ENCODE data around the gene RP2. TPM values are rescaled to one million over a fixed set of nuclear protein-coding genes. Genes with fewer than 3 reads are reported as not detected.
A peak's percentile ranks its signal among the peaks of the same experiment; 100 is the strongest.

The RP2 gene
- total RNA-seq, 1 experiment from 2014 or later = 32.7 TPM

GRCh38 chrX:46814966-46815365 is 21.9 kb upstream of the RP2 start:
- no peak overlapping the region for H3K27ac Mint-ChIP-seq (ENCODE audit: unreplicated experiment)
- peaks cover 25% of the 10 kb centered on the region for H3K4me1 Mint-ChIP-seq (ENCODE audit: low read depth, unreplicated experiment)
- Histone ChIP-seq H3K4me1 (peaks cover 48% of the 10 kb centered on the region), H3K9me3 (no peaks in the 10 kb centered on the region), H3K4me3 (ENCODE audit: low read depth, low read length) (no peak overlapping the region), H3K27me3 (replicated peaks; ENCODE audit: control insufficient read depth, insufficient read depth, low read length) (no peaks in the 10 kb centered on the region), H3K36me3 (ENCODE audit: control insufficient read depth, insufficient read depth, low read length) (no peaks in the 10 kb centered on the region)
- DNase-seq = no peak
- intact Hi-C loops (cut with micrococcal nuclease; ENCODE audit: unreplicated experiment) = no loop called here
- H3K4me3 Mint-ChIP-seq (ENCODE audit: unreplicated experiment) = no peak overlapping the region
- H3K9me3 Mint-ChIP-seq (ENCODE audit: unreplicated experiment) = no peaks in the 10 kb centered on the region
- TF ChIP-seq CTCF (IDR thresholded peaks at IDR 0.05; ENCODE audit: insufficient read depth in 1 of 2, low read depth in 1 of 2, low read length in 1 of 2, severe bottlenecking in 1 of 2, unreplicated experiment in 1 of 2) = no peak
- ChIA-PET POLR2A (no interaction called here), CTCF (no interaction called here)
- H3K27me3 Mint-ChIP-seq (ENCODE audit: insufficient read depth, unreplicated experiment) = no peaks in the 10 kb centered on the region
- peaks cover 4% of the 10 kb centered on the region for H3K36me3 Mint-ChIP-seq (ENCODE audit: insufficient read depth, unreplicated experiment)
- BruUV-seq (replicated peaks) = no TSS peak

GRCh38 chrX:46819136-46819535 is 17.7 kb upstream of the RP2 start:
- peak overlapping the region; percentile 86 for H3K27ac Mint-ChIP-seq (ENCODE audit: unreplicated experiment)
- Histone ChIP-seq H3K4me1 (peaks cover 39% of the 10 kb centered on the region), H3K27me3 (replicated peaks; ENCODE audit: control insufficient read depth, insufficient read depth, low read length) (no peaks in the 10 kb centered on the region), H3K4me3 (ENCODE audit: low read depth, low read length) (no peak overlapping the region), H3K9me3 (no peaks in the 10 kb centered on the region), H3K36me3 (ENCODE audit: control insufficient read depth, insufficient read depth, low read length) (no peaks in the 10 kb centered on the region)
- intact Hi-C loops (cut with micrococcal nuclease; ENCODE audit: unreplicated experiment) = no loop called here
- TF ChIP-seq CTCF (IDR thresholded peaks at IDR 0.05; ENCODE audit: insufficient read depth in 1 of 2, low read depth in 1 of 2, low read length in 1 of 2, severe bottlenecking in 1 of 2, unreplicated experiment in 1 of 2) = no peak
- DNase-seq = peak; percentile 44 to 53
- peaks cover 30% of the 10 kb centered on the region for H3K4me1 Mint-ChIP-seq (ENCODE audit: low read depth, unreplicated experiment)
- ChIA-PET POLR2A (interaction anchor here (1.0 kb wide), 1 partner anchor 18 kb away, joined by 5 read pairs; the partner anchor contains the start of gene RP2), CTCF (no interaction called here)
- no peak overlapping the region for H3K4me3 Mint-ChIP-seq (ENCODE audit: unreplicated experiment)
- H3K36me3 Mint-ChIP-seq (ENCODE audit: insufficient read depth, unreplicated experiment) = no peaks in the 10 kb centered on the region
- H3K9me3 Mint-ChIP-seq (ENCODE audit: unreplicated experiment) = no peaks in the 10 kb centered on the region
- no TSS peak for BruUV-seq (replicated peaks)
- no peaks in the 10 kb centered on the region for H3K27me3 Mint-ChIP-seq (ENCODE audit: insufficient read depth, unreplicated experiment)

- BruUV-seq (replicated peaks) = no TSS peak
- H3K4me1 Mint-ChIP-seq (ENCODE audit: low read depth, unreplicated experiment) = peaks cover 30% of the 10 kb centered on the region
Observed at GRCh38 chrX:46820391-46821100, 16.3 kb upstream of the RP2 start.

More at GRCh38 chrX:46820391-46821100, 16.3 kb upstream of the RP2 start:
- Mint-ChIP-seq H3K27ac (ENCODE audit: unreplicated experiment) (peak overlapping the region; percentile 86), H3K9me3 (ENCODE audit: unreplicated experiment) (no peaks in the 10 kb centered on the region), H3K4me3 (ENCODE audit: unreplicated experiment) (peak overlapping the region; percentile 41), H3K36me3 (ENCODE audit: insufficient read depth, unreplicated experiment) (no peaks in the 10 kb centered on the region), H3K27me3 (ENCODE audit: insufficient read depth, unreplicated experiment) (no peaks in the 10 kb centered on the region)
- no peaks in the 10 kb centered on the region for H3K9me3 ChIP-seq
- peaks cover 35% of the 10 kb centered on the region for H3K4me1 ChIP-seq
- no peak for TF ChIP-seq CTCF (IDR thresholded peaks at IDR 0.05; ENCODE audit: insufficient read depth in 1 of 2, low read depth in 1 of 2, low read length in 1 of 2, severe bottlenecking in 1 of 2, unreplicated experiment in 1 of 2)
- CTCF ChIA-PET = no interaction called here
- H3K36me3 ChIP-seq (ENCODE audit: control insufficient read depth, insufficient read depth, low read length) = no peaks in the 10 kb centered on the region
- intact Hi-C loops (cut with micrococcal nuclease; ENCODE audit: unreplicated experiment) = loop anchor here (1.0 kb wide), 2 partner anchors 8 to 16 kb away; no protein-coding TSS in a partner anchor
- H3K4me3 ChIP-seq (ENCODE audit: low read depth, low read length) = no peak overlapping the region
- peak; percentile 61 to 63 for DNase-seq
- POLR2A ChIA-PET = interaction anchor here (1.2 kb wide), 1 partner anchor 16 kb away, joined by 4 read pairs; the partner anchor contains the start of gene RP2
- H3K27me3 ChIP-seq (replicated peaks; ENCODE audit: control insufficient read depth, insufficient read depth, low read length) = no peaks in the 10 kb centered on the region

All from Caco-2 (cell line).